Measurements from ENCODE around the gene UNC13A. TPM values are rescaled to one million over a fixed set of nuclear protein-coding genes. Genes with fewer than 3 reads are reported as not detected.
"Not testable (repeated sequence)": the region's sequence is repeated elsewhere in the genome, so short reads cannot be mapped to it uniquely, and the experiment has no call there.

Gene UNC13A
- total RNA-seq, 1 donor from 2014 or later: 0.03 TPM

GRCh38 chr19:17570791-17571190, 117.4 kb downstream of the UNC13A start:
- no peak for DNase-seq (ENCODE audit: low read depth)

DNA sequence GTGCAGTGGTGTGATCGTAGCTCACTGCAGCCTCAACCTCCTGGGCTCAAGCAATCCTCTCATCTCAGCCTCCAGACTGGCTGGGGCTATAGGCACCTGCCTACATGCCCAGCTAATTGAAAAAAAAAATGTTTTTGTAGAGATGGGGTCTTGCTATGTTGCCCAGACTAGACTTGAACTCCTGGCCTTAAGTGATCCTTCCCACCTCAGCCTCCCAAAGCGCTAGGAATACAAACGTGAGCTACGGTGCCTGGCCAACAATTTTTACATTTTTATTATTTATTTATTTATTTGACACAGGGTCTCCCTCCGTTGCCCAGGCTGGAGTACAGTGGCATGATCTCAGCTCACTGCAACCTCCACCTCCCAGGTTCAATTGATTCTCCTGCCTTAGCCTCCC, 117.9 kb downstream of the UNC13A start:
- not testable (repeated sequence) for DNase-seq (ENCODE audit: low read depth)

GRCh38 chr19:17567940-17568339, 120.2 kb downstream of the UNC13A start:
- DNase-seq (ENCODE audit: low read depth): no peak

DNA sequence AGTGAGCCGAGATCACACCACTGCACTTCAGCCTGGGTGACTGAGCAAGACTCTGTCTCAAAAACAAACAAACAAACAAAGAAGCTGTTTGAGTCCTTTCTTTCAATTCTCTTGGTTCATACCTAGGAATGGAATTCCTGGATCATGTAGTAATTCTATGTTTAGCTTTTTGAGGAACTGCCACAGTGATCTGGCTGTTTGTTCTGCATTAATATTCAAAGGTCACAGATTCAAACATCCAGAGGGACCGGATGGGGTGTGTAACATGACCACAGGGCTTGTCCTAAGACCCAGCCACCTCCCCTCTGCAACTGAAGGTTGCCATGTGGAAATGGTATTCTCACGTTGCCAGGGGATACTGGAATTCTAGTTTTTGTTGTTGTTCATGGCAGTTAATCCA, 122.5 kb downstream of the UNC13A start:
- no peak for DNase-seq (ENCODE audit: low read depth)

DNA sequence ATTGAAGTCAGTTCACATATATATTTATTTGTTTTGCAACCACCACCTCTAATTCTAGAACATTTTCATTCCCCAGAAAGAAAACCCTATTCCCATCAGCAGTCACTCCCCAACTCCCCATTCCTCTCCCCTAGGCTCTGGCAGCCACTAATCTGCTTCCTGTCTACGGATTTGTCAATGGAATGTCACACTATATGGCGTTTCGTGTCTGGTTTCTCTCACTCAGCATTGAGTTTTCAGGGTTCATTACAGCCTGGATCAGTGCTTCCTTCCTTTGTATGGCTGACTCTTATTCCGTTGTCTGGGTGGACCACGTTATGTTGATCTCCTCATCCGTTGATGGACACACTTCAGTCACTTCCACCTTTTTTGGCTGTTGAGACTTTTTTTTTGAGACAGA, 123.4 kb downstream of the UNC13A start:
- no peak for DNase-seq (ENCODE audit: low read depth)

GRCh38 chr19:17562561-17562960, 125.6 kb downstream of the UNC13A start:
- DNase-seq (ENCODE audit: low read depth): no peak

DNA sequence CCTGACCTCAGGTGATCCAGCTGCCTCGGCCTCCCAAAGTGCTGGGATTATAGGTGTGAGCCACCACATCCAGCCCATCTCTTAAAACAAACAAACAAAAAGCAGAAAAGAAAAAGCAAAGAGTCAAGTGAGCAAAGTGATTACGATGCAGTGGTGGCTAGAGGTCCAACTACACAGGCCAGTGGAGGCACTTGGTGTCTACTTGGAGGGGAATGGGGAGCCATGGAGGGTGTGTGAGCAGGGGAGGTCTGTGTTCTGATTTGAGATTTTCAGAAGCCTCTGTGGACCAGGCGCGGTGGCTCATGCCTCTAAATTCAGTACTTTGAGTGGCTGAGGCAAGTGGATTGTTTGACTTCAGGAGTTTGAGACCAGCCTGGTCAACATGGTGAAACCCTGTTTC, 126.1 kb downstream of the UNC13A start:
- DNase-seq (ENCODE audit: low read depth): no peak

DNA sequence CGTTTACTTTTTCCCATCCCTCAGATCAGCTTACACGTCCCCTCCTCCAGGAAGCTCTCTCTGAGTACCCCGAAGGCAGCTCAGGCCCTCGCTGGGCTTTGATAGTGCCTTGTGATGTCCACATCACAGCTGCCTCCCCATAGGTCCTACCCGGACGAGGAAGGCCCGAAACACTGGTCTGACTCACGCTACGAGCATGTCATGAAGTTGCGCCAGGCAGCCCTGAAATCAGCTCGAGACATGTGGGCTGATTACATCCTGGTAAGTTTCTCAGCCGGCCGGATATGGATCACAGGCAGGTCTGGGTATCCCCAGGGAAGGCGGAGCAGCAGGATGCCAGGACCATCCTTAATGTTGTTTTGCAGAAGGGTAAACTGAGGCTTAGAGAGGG, 128.0 kb downstream of the UNC13A start:
- DNase-seq (ENCODE audit: low read depth): no peak

- DNase-seq (ENCODE audit: low read depth): no peak
Measured at GRCh38 chr19:17557466-17557865, 130.7 kb downstream of the UNC13A start.

DNA sequence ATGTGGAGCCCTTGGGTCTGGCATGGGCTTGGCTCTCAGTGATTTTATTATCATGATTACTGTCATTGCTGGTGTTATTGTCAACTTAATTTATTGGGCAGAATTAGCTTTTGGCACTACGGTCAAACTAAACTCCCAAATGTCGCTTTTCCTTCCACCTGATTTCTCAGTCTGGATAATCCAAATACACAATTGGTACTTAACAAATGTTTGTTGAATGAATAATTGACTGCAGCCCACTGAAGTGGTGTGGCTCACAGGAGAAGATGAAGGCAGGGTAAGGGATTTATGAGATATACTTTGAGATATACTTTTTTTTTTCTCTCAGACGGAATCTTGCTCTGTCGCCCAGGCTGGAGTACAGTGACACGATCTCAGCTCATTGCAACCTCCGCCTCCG, 131.2 kb downstream of the UNC13A start:
- DNase-seq (ENCODE audit: low read depth): no peak

- peak; percentile 81 for DNase-seq (ENCODE audit: low read depth)
Measured at GRCh38 chr19:17555929-17556813, 132.0 kb downstream of the UNC13A start.

DNA sequence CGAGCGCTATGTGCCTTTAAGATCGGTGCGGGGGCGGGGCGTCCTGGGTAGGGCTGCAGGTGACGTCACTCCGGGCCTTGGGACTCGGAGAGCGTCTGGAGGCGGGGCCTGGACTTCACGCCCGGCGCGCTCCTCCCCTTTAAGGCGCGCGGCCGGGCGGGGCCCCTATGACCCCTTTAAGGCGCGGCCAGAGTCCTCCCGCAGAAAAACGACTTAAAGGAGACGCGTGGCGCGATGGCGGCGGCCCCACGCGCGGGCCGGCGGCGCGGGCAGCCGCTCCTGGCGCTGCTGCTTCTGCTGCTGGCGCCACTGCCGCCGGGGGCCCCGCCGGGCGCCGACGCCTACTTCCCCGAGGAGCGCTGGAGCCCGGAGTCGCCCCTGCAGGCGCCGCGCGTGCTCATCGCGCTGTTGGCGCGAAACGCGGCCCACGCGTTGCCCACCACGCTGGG, 132.7 kb downstream of the UNC13A start, which contains the start of gene COLGALT1:
Gene COLGALT1, plus strand, starts transcription at position 170 of the 449 bp plus-strand sequence. Its CDS starts 65 bp downstream, at position 235.
- peak; percentile 98 for DNase-seq (ENCODE audit: low read depth)

DNA sequence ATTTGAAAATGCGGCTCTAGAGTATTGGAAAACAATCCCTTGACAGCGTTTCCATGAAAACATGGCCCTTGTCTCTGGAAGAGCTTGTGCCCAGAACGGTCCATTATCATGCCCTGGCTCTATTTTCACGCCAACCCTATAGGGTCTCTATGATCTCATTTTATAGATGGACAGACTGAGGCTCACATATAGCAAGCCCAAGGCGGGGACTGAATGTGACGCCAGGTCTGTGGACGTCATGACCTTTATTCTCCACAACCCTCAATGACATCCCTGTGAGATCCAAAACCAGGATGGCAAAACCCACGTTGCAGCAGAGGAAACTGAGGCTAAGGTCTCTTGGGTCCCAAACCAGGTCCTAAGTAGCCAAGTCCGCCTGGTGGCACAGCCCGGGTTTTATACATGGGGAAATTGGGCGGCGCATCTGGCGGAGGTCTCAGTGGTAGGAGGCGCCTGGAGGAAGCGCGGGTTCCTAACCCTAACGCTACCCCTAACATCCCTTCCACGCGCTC, 133.1 kb downstream of the UNC13A start:
- no peak for DNase-seq (ENCODE audit: low read depth)

- DNase-seq (ENCODE audit: low read depth): peak; percentile 97
Measured at GRCh38 chr19:17553256-17553655, 134.9 kb downstream of the UNC13A start.

- DNase-seq (ENCODE audit: low read depth): not testable (repeated sequence)
Measured at GRCh38 chr19:17552735-17553134, 135.4 kb downstream of the UNC13A start.

Other genes starting within 250 kb of the UNC13A start
- 0.31 and 2.6 TPM in 2 replicates for gene TMEM221, start 239.7 kb downstream of the UNC13A start, total RNA-seq
- not detected in 2 replicates for gene NXNL1, start 227.4 kb downstream of the UNC13A start, total RNA-seq
- 35.8 and 41.3 TPM in 2 replicates for gene SLC27A1, start 217.8 kb downstream of the UNC13A start, total RNA-seq
- gene PGLS, start 176.7 kb downstream of the UNC13A start, total RNA-seq: 60.5 and 75.0 TPM in 2 replicates
- 83.4 and 92.8 TPM in 2 replicates for gene COLGALT1, start 132.7 kb downstream of the UNC13A start, total RNA-seq
- gene MAP1S, start 31.1 kb upstream of the UNC13A start, total RNA-seq: 20.4 and 24.5 TPM in 2 replicates
- gene FCHO1, start 63.1 kb upstream of the UNC13A start, total RNA-seq: 0.05 TPM in 1 of 2 replicates, not detected in the other
- gene B3GNT3, start 106.8 kb upstream of the UNC13A start, total RNA-seq: not detected in 2 replicates
- gene INSL3, start 133.2 kb upstream of the UNC13A start, total RNA-seq: not detected in 2 replicates
- 0.47 TPM in 1 of 2 replicates, not detected in the other for gene JAK3, start 159.6 kb upstream of the UNC13A start, total RNA-seq
- 777 and 810 TPM in 2 replicates for gene RPL18A, start 171.6 kb upstream of the UNC13A start, total RNA-seq
- gene SLC5A5, start 183.6 kb upstream of the UNC13A start, total RNA-seq: not detected in 2 replicates
- gene CCDC124, start 244.7 kb upstream of the UNC13A start, total RNA-seq: 56.5 and 61.3 TPM in 2 replicates

Data from myocyte (in vitro differentiated cells).